ENCODE data around the gene SPP1.
"Not testable (repeated sequence)": the region's sequence is repeated elsewhere in the genome, so short reads cannot be mapped to it uniquely, and the experiment has no call there.

SPP1 gene

DNA sequence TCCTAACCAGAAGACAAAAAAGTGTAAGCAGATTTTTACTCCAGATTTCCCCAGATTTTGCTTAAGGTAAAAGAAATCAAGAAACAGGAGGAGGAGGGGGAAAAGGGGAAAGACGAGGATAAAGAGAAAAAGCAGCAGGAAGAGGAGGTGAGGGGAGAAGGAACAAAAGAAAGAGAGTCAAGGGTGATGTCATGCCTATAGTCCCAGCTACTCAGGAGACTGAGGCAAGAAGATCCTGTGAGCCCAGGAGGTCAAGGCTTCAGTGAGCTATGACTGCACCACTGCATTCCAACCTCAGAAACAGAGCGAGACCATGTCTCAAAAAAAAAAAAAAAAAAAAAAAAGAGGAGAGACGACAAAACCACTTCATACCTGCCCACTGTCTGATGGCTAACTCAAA is 19.9 kb downstream of the SPP1 start:
- no peak for DNase-seq (ENCODE audit: low read depth in 2 of 2)
- H3K4me3 ChIP-seq (replicated peaks in 1 of 2; ENCODE audit: low read depth in 2 of 2, low read length in 2 of 2), result no peak overlapping the region

DNA sequence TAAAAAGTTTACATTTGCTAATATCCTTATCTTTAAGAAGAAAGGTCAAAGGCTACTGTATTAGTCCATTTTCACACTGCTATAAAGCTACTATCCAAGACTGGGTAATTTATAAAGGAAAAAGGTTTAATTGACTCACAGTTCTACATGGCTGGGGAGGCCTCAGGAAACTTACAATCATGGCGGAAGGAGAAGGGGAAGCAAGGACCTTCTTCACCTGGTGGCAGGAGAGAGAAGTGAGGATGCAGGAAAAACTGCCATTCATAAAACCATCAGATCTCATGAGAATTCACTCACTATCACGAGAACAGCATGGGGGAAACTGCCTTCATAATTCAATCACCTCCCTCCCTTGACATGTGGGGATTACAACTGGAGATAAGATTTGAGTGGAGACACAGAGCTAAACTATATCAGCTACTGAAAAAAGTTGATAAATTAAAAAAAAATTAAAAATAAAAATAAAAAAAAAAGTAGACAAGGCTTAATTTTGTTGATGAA is 23.7 kb downstream of the SPP1 start:
- H3K4me3 ChIP-seq (replicated peaks in 1 of 2; ENCODE audit: low read depth in 2 of 2, low read length in 2 of 2); DNase-seq (ENCODE audit: low read depth in 2 of 2): not testable (repeated sequence)

More for the DNA sequence above, 19.9 kb downstream of the SPP1 start:
- TF ChIP-seq, protein P1, sequence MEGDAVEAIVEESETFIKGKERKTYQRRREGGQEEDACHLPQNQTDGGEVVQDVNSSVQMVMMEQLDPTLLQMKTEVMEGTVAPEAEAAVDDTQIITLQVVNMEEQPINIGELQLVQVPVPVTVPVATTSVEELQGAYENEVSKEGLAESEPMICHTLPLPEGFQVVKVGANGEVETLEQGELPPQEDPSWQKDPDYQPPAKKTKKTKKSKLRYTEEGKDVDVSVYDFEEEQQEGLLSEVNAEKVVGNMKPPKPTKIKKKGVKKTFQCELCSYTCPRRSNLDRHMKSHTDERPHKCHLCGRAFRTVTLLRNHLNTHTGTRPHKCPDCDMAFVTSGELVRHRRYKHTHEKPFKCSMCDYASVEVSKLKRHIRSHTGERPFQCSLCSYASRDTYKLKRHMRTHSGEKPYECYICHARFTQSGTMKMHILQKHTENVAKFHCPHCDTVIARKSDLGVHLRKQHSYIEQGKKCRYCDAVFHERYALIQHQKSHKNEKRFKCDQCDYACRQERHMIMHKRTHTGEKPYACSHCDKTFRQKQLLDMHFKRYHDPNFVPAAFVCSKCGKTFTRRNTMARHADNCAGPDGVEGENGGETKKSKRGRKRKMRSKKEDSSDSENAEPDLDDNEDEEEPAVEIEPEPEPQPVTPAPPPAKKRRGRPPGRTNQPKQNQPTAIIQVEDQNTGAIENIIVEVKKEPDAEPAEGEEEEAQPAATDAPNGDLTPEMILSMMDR (IDR thresholded peaks at IDR 0.05; ENCODE audit: low read depth, low read length), result no peak

GRCh38 chr4:88001871-88002270 is 26.4 kb downstream of the SPP1 start:
- TF ChIP-seq, protein P1 (IDR thresholded peaks at IDR 0.05; ENCODE audit: low read depth, low read length), result no peak
- no peak overlapping the region for H3K4me3 ChIP-seq (replicated peaks in 1 of 2; ENCODE audit: low read depth in 2 of 2, low read length in 2 of 2)
- DNase-seq (ENCODE audit: low read depth in 2 of 2), result no peak

- DNase-seq (ENCODE audit: low read depth in 2 of 2), result peak in 1 of 2 donors; percentile 23
- TF ChIP-seq, protein P1 (IDR thresholded peaks at IDR 0.05; ENCODE audit: low read depth, low read length), result no peak
- H3K4me3 ChIP-seq (replicated peaks in 1 of 2; ENCODE audit: low read depth in 2 of 2, low read length in 2 of 2), result no peak overlapping the region
Measured at GRCh38 chr4:88002786-88003185, 27.3 kb downstream of the SPP1 start.

GRCh38 chr4:88003261-88003660 is 27.7 kb downstream of the SPP1 start:
- no peak overlapping the region for H3K4me3 ChIP-seq (replicated peaks in 1 of 2; ENCODE audit: low read depth in 2 of 2, low read length in 2 of 2)
- TF ChIP-seq, protein P1 (IDR thresholded peaks at IDR 0.05; ENCODE audit: low read depth, low read length), result no peak
- DNase-seq (ENCODE audit: low read depth in 2 of 2), result no peak

DNA sequence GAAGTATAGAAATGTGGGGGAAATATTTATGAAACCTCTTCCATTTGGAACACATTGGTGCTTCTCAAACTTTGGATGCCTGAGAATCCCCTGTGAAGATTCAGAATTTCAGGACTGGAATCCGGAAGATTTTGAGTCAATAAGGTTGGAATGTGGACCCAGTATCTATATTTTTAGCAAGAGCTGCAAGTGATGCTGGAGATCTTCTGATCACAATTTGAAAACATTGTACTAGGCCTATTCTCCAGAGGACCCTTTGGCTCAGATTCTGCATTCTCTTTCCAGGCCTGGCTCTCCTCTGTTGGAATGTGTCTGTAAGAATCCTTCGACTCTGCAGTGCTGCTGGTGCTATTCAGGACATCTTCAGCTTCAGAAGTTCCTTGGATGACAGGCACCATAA is 29.6 kb downstream of the SPP1 start:
- no peak overlapping the region for H3K4me3 ChIP-seq (replicated peaks in 1 of 2; ENCODE audit: low read depth in 2 of 2, low read length in 2 of 2)
- DNase-seq (ENCODE audit: low read depth in 2 of 2), result peak; percentile 58 to 77
- TF ChIP-seq, protein P1 (IDR thresholded peaks at IDR 0.05; ENCODE audit: low read depth, low read length), result no peak

DNA sequence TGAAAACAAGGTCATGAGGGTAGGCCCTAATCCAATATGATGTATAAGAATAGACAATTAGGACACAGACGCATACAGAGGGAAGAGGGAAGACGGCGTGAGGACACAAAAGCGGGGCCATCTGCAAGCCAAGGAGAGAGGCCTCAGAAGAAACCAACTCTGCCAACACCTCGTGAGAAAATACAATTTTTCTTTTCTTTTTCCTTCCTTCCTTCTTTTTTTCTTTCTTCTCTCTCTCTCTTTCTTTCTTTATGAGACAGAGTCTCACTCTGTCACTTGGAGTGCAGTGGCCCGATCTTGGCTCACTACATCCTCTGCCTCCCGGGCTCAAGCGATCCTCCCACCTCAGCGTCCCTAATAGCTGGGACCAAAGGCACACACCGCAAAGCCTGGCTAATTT is 30.4 kb downstream of the SPP1 start:
- TF ChIP-seq, protein P1 (IDR thresholded peaks at IDR 0.05; ENCODE audit: low read depth, low read length), result no peak
- no peak for DNase-seq (ENCODE audit: low read depth in 2 of 2)

More for the DNA sequence above, 30.4 kb downstream of the SPP1 start:
- H3K4me3 ChIP-seq (replicated peaks in 1 of 2; ENCODE audit: low read depth in 2 of 2, low read length in 2 of 2), result no peak overlapping the region

Measured in cardiac fibroblast (primary cell).